HG02763 (cell line): ENCODE results near the gene IL3RA.
"Not testable (repeated sequence)": the region's sequence is repeated elsewhere in the genome, so short reads cannot be mapped to it uniquely, and the experiment has no call there.

Source experiments
- ATAC-seq: cut with Tn5 transposase; IDR thresholded peaks from one replicate; pipeline ENCODE4 v1.9.1; 2021; ENCODE audit warnings: mild to moderate bottlenecking, moderate library complexity; ENCODE audit not compliant: unreplicated experiment

Gene IL3RA

DNA sequence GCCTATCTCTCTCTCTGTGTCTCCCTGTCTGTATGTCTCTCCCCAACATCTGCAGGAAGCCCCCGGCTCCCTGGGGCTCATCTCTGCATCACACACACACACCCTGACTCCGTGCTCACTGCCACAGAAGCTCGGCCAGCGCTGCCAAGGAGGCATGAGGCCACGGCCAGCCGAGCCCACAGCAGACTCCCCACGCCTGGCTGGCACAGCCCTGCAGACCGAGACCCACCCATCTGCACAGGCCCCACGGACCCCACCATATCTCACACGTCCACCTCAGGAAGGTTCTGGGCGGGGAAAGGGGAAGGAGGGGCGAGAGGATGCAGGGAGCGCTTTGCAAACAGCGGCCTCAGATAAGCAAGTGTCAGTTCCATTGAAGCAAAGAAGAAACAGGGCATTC, 83.8 kb downstream of the IL3RA start:
- no peak for ATAC-seq

DNA sequence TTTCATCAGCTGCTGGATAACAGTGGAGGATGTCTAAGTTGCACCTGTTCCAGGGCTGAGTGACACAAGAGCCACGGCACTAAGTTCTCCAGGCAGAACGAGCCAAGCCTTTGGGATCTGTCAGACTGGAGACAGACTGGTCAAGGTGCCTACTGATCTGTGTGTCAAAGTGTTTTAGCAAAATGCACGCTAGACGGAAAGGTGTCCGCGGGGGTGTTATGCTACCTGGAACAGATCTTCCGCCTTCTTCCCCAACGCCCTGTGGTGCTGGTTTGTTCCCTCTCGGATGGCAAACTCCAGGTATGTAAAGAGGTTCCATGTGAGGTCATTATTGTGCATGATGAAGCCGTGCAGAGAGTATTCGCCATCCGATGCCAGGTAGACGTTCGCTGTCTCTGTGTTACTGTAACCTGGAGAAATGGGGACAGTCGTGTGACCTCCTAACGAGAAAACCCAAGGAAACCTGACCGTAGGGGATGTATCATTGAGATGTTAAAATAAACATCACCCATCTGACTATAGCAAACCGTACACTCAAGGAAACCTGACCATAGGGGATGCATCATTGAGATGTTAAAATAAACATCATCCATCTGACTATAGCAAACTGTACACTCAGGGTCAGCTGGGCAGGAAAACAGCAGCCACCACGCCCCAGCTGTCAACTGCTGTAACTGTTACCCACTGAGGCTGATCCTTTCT, 85.0 kb downstream of the IL3RA start:
- ATAC-seq: no peak

DNA sequence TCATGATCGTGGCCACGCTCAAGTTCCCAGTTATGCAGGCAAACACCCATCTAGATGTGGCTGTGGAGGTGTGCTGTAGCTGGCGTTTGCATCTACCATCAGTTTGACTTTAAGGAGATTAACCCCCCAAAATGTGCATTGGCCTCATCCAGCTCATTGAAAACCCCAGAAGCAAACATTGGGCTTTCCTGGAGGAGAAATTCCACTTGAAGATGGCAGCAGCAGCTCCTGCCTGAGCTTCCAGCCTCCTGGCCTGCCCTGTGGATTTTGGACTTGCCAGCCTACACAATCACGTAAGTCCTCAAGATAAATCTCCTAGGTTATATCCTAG, 85.5 kb downstream of the IL3RA start:
- ATAC-seq: no peak

DNA sequence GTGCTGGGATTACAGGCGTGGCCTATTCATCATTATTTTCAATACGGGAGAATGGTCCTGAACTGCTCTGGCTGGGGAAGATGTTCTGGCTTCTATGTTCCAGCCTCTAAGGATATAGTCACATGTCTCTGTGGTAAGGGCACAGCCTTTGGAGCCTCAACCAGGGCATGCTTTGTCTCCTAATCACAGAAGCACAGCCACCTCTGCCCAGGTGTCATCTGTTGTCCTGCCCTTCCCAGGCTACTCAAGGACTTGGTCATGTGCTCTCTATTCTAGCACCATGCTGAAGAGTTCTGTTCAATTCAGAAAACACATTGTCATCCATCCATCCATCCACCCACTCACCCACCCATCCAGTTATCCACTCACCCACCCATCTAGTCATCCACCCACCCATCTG, 86.6 kb downstream of the IL3RA start:
- no peak for ATAC-seq

DNA sequence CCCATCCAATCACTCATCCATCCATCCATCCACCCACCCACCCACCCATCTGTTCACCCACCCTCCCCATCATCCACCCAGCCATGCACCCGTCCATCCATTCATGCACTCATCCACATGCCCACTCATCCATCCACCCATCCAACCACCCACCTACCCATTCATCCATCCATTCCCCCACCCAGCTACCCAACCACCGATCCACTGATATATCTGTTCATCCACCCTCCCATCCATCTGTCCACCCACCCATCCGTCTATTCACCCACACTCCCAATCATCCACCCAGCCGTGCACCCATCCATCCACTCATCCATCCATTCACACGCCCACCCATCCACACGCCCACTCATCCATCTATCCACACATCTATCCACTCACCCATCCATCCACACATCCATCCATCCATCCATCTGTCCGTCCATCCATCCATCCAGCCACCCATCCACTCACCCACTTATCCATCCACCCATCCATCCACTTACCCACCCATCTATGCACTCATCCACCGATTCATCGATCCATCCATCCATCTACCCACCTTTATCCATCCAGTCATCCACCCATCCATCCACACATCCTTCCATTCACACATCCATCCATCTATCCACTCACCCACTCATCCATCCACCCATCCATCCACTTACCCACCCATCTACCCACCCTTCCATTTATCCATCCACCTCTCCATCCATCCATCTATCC, 87.7 kb downstream of the IL3RA start:
- no peak for ATAC-seq

DNA sequence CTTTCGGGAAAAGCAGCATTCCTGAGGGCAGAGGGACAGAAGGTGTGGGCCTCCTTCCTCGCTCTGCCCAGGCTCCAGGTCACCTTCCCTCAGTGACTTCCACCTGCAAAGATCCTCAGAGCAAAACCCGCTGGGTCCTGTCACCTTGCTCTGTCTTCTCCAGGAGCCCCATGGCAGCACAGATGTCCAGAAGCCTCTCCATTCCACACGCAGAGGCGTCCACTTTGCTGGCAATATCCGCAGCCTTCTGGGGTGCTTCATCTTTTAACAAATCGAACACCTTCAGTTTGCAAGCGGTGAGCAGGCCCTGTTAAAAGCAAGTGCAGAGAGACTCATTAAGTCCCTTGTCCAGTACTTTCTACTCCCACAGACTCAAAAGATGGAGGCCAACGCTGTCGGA, 88.8 kb downstream of the IL3RA start:
- no peak for ATAC-seq

DNA sequence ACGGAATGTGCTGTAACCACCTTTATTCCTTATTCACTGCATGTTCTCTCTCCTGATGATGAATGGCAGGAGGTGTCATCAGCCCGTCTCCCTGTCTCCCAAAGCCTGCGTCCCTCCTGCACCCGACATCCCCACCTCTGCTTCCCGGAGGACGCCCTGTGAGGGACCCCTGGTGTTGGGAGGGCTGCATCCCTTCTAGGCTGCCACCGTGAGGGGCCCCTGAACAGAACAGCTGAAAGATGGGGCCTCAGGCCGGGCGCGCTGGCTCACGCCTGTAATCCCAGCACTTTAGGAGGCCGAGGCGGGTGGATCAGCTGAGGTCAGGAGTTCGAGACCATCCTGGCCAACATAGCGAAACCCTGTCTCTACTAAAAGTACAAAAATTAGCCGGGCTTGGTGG, 89.7 kb downstream of the IL3RA start:
- not testable (repeated sequence) for ATAC-seq

DNA sequence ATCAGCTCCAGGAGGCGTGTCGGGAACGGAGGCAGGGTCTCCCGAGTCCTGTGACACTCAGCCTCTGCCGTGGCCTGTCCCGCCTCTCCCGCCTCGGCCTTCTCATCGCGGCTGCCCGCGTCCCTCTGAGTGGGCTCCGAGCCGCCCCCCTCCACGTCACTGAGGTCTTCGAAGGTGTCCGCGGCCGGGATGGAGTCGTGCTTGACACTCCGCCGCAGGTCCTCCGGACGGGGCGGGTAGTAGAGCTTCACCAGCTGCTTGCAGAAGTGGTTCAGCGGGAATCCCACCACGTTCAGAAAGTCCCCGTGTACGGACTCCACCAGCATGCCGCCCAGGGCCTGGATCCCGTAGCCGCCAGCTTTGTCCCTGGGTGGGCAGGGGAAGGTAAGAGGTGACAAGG, 91.2 kb downstream of the IL3RA start:
- ATAC-seq: no peak

DNA sequence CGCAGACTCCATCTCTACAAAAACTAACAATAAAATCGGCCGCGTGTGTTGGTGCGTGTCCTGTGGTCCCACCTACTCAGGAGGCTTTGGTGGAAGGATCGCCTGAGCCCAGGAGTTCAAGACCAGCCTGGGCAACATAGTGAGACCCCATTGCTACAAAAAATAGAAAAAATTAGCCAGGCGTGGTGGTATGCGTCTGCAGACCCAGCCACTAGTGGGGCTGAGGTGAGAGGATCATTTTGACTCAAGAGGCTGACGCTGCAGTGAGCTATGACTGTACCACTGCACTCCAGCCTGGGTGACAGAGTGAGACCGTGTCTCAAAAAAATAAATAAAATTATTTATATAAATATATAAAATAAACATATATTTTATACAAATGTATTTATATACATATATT, 93.9 kb downstream of the IL3RA start:
- ATAC-seq: no peak
